Fibroblast of skin of scalp (primary cell): ENCODE results near the gene VWF.

Source experiments
- DNase-seq: peaks from one replicate; pipeline ENCODE4 v3.0.0-alpha.2; 2013

Gene VWF

GRCh38 chr12:6076776-6077691, 47.4 kb downstream of the VWF start:
- DNase-seq, result no peak

DNA sequence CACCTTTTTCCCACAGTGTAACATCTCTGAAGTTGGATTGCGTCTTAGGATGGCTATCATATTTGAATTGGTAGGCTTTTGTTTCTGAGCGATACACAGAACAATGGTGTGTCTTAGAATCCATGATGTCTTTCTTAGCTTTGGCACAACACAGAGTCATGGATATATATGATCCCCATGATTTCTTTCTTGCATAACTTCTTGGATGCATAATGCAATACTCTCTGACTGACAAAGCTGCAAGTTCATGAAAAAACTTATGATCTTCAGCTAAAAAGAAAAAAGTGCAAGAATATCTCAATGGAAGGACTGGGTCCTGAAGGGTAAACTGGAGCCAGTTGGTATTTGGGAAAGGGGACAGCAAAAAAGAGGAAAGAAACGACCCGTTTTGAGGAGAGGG, 48.1 kb downstream of the VWF start:
- no peak for DNase-seq

DNA sequence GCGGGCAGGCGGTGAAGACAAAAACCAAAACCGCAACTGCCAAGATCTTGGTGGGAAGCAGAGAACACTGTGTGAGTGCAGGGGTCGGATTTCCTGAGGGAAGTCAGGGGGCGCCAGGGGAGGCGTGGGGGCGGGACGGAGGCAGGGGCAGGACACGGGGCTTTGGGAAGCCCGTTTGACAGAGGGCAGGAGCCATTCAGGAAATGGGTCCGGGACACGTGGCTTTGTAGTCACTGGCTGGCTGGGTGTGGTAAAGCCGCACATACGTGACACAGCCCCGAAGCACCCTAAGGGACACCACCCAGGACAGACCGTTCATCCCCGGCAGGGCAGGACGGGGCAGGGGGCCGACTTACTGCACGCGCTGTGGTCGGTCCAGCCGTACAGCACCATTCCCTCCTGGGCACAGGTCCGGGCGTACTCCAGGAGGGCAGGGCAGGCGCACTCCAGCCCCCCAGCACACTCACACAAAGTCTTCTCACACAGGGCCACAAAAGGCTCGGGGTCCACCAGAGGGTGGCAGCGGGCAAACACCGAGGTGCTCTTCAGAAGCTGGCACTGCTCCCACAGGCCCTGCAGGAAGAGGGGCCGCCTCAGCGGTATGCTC, 49.4 kb downstream of the VWF start:
- peak; percentile 24 for DNase-seq

DNA sequence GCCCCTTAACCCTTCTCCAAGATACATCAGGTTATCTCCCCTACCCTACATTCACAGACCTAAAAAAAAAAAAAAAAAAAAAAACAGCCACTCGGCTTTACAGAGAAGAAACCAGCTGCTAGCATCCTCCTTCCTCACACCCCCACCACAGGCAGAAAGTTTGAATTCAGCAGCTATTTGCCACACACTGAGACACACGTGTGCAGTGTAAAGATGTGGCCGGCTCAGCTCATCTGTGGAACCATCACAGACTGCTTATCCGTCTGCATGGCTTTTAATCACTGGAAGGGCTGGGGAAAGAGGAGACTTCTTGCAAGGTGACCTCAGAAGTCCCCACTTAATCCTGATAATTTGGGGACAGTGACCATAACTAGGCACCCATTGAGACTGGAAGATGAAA, 50.0 kb downstream of the VWF start:
- DNase-seq, result no peak

- DNase-seq, result no peak
Measured at GRCh38 chr12:6073426-6073825, 51.0 kb downstream of the VWF start.

DNA sequence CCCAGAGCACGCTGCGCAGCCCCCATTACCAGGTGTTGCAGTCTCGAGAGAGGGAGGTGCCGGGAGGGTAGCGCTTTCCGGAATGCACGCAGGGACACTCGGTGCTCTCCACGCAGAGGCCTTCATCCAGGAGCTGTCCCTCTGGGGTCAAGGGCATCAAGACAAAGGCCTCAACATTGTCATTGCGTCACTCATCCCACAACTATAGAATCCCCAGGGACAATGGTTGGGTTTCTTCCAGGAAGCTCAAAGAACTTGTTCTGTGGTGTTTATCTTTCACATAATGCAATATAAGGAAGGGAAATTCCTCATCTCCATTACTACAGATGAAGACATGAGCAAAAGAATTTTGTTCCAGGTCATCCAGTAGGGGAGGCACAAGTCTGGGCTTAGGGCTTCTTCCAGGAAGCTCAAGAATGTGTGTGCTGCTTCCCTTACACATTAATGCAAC, 52.1 kb downstream of the VWF start:
- DNase-seq, result peak; percentile 90

DNA sequence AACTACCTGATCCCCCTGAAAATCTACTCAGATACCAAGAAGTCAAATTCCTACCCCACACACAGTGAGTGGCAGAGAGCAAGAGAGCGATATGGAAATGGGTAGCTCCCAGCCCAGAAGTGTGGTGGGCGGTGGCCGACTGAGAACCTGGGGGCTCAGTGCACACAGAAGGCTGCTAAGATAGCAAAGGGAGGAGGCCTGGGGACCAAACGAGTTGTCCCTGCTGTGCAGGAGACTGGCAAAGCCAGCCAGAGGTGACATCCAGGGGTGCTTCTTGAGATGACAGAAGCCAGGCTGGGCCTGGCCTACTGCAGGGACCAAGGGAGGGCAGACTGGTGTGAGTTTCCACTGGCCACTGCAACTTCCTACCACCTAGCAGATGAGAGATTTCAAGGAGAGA, 52.9 kb downstream of the VWF start:
- DNase-seq, result no peak

DNA sequence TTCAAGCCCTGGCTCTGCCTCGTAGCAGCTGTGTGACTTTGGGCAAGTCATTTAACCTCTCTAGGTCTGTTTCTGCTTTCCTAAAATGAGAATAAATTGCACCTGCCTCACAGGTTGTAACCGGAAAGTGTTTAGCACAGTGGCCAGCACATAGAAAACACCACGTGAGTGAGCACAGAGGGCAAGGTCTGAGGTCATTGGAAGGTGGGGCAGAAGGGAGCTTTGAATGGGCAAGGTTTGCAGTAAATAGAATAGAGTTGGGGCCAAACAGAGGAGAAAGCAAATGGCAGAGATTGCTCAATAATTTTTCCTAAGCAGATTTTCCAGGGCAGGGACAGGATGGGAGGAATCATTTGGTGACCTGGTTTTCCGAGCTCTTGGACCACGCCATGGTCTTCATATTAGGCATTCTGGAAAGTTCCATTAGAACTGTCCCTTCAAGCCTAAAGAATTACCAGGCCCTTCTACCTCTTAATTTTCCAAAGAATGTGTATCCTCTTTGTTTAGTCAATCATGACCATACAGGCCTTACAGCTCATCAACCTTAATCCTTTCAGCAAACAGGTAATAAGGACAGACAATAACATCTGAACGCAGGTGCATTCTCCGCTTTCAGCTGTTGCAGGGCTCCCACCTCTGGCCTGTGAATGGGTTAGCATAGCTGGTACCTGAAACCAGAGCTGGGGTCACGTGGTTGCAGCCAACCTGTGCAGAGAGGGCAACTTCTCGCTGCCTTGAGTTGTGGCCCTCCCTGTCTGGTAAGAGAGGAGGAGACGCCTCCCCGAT, 53.8 kb downstream of the VWF start:
- DNase-seq, result no peak

DNA sequence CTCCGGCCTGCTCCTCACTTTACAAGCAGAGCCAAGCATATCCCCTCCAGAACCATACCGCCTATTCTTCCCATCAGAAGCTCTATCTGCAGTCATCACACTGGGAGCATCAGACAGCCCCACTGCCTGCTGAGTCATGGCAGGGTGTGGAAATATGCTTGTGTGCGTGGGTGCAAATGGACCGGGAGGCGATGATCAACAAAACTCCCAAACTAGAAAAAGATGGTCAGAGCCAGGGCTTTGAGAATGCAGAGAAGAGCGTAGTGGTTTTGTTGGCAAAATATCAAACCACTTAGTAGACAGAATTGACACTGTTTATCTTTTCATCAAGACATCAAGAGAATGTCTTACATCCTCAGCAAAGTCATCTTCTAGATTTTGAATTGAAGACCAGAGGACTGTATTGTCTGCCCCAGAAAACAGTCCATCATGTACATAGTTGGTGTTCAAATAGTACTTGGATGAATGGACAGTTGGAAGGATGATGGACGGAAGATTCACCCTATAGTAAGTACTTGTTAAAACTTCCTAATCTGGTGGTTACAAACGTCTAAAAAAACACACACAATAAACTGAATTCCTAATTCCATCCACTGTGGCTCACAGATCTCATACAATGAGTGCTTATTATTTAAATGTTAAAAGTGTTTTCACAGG, 54.9 kb downstream of the VWF start:
- DNase-seq, result peak; percentile 96

- DNase-seq, result no peak
Measured at GRCh38 chr12:6068227-6068626, 56.2 kb downstream of the VWF start.

- DNase-seq, result peak; percentile 35
Measured at GRCh38 chr12:6067152-6067916, 57.1 kb downstream of the VWF start.

- DNase-seq, result no peak
Measured at GRCh38 chr12:6066651-6067050, 57.8 kb downstream of the VWF start.

DNA sequence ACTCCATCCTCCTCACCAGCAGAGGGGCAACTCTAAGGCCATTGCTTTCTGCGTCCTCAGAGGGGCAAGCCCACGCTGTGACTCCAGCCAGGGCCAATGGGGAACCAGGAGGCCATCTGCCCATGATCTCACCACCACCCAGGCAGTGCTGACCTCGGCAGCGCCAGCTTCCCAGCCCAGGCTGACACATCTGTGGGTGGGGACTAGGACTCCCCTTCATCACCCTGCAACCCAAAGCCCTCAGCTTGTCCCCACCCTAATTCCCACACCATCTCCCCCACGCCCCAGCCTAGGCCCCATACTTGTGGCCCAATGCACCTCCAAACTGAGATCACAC, 58.6 kb downstream of the VWF start:
- no peak for DNase-seq

- DNase-seq, result no peak
Measured at GRCh38 chr12:6065131-6065862, 59.2 kb downstream of the VWF start.

DNA sequence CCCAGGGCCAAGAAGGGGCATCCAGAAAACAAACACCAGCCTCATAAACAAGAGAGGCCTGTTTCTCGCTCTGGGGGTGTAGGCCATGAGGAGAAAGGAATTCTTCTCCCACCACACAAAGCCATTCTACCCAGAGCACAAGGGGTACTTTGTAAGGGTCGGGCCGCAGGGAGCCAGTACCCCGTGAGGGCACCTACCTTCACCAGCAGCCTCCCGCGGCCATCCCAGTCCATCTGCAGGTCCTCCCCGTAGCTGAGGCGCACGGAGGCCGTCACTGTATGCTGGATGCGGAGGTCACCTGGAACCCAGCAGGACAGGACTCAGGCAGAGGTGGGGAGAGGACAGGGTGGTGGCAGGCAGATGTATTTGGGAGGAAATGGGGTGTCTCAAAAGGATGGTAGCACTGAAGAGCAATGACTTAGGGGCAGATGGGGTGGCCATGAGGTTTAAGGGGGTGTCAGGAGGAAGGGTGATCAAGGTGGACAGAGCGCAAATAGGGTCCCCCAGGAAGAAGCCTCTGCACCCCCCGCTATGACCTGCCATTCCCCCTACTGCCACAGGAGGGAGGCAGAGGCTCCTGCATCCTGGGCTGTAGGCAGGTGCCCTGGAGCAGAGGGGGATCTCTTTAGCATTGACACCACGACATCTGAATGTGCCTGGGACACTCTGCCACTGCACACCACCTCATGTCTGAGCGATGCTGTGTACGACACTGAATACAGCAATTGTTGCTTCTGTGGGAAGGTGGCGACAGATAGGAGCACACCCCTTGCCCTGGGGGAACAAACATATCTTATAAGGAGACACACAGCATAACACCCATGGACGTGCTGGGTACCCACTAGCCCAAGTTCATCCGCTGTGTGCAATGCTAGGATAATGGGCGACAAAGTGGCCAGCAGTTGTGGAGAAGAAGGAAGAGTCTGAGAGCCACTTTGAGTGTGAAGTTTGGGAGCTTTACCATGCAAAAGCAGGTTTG, 61.4 kb downstream of the VWF start:
- peak; percentile 57 for DNase-seq

- no peak for DNase-seq
Measured at GRCh38 chr12:6062395-6062756, 62.1 kb downstream of the VWF start.

DNA sequence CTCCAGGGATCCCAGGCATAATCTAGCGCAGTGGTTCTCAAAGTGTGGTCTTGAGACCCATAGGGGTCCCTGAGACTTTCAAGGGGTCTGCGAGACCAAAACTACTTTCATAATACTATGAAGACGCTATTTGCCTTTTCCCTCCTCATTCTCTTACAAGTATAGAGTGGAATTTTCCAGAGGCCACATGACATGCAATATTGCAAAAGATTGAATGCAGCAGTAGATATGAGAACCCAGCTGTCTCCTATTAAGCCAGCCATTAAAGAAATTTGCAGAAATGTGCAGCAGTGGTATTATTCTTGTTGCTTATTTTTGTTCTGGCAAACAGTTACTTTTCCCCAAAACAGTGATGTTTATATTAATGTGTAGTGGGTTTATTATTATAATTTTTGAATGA, 62.8 kb downstream of the VWF start:
- peak; percentile 68 for DNase-seq

DNA sequence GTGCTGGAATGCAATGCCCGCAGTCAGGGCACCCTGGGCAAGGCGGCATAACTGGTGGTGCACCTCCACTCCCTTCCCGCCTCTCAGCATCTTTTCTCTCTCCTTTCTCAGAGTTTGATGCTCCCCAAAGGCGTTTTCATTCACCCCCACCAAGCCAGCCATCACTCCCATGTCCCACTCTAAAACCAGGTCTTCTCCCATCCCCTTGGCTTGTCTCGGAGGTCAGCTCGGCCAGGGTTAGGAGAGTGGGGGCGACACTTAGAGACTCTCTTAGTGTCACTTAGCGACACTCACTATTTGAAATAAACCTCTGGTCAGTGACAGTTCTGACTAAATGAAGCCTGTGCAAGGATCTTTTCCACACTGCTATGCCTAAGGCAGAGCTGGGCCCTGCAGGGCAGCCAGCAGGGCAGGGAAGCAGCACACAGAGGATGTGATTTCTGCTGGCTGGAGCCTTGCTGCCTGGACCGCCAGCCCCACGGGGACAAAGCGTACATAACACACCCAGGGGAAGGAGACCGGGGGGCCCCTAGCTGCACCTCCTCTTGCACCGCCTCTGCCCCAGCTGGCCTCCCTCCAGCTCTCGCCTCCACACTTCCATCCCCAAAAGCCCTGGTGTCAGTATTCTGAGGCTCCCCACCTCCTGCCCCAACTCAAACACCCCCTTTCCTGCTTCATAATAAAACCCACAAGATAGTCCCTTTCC, 64.5 kb downstream of the VWF start:
- DNase-seq, result no peak

- no peak for DNase-seq
Measured at GRCh38 chr12:6059221-6059620, 65.2 kb downstream of the VWF start.
